NCI-H345 treated with DMSO at 0.1 percent for 48 hours (cell line): ENCODE results near the gene STOML1.
"Not testable (repeated sequence)": the region's sequence is repeated elsewhere in the genome, so short reads cannot be mapped to it uniquely, and the experiment has no call there.

Experiments
- DNase-seq: peaks from one replicate; lab custom pipeline; 2025; ENCODE audit not compliant: unreplicated experiment; lab: John Stamatoyannopoulos, UW

Gene STOML1

GRCh38 chr15:73965094-73965757 lies 26.9 kb downstream of the STOML1 start:
- no peak for DNase-seq

- peak; percentile 24 for DNase-seq
Observed at GRCh38 chr15:73964736-73965093, 27.4 kb downstream of the STOML1 start.

GRCh38 chr15:73962433-73962832 lies 29.7 kb downstream of the STOML1 start:
- no peak for DNase-seq

- not testable (repeated sequence) for DNase-seq
Observed at GRCh38 chr15:73960472-73961070, 31.5 kb downstream of the STOML1 start.

GRCh38 chr15:73959801-73960200 lies 32.3 kb downstream of the STOML1 start:
- DNase-seq: no peak

- no peak for DNase-seq
Observed at GRCh38 chr15:73959012-73959581, 33.0 kb downstream of the STOML1 start.

- DNase-seq: no peak
Observed at GRCh38 chr15:73957785-73958184, 34.3 kb downstream of the STOML1 start.

GRCh38 chr15:73957276-73957675 lies 34.8 kb downstream of the STOML1 start:
- no peak for DNase-seq

GRCh38 chr15:73956743-73957135 lies 35.4 kb downstream of the STOML1 start:
- DNase-seq: no peak

GRCh38 chr15:73955861-73956742 lies 36.0 kb downstream of the STOML1 start:
- DNase-seq: no peak

- DNase-seq: no peak
Observed at GRCh38 chr15:73955326-73955725, 36.8 kb downstream of the STOML1 start.

- DNase-seq: no peak
Observed at GRCh38 chr15:73954188-73955145, 37.6 kb downstream of the STOML1 start.

GRCh38 chr15:73952913-73953750 lies 39.0 kb downstream of the STOML1 start:
- DNase-seq: no peak

- no peak for DNase-seq
Observed at GRCh38 chr15:73952171-73952912, 39.8 kb downstream of the STOML1 start.

- DNase-seq: no peak
Observed at GRCh38 chr15:73951601-73952000, 40.5 kb downstream of the STOML1 start.

GRCh38 chr15:73950831-73951561 lies 41.1 kb downstream of the STOML1 start:
- peak; percentile 4 for DNase-seq

GRCh38 chr15:73950479-73950830 lies 41.6 kb downstream of the STOML1 start:
- no peak for DNase-seq

- no peak for DNase-seq
Observed at GRCh38 chr15:73949496-73949895, 42.6 kb downstream of the STOML1 start.
